GM19463 (cell line): ENCODE results near the gene GGA1.
"Not testable (repeated sequence)": the region's sequence is repeated elsewhere in the genome, so short reads cannot be mapped to it uniquely, and the experiment has no call there.

Experiments
- ATAC-seq: cut with Tn5 transposase; IDR thresholded peaks from one replicate; pipeline ENCODE4 v1.9.1; 2021; ENCODE audit warnings: mild to moderate bottlenecking, moderate library complexity; ENCODE audit not compliant: unreplicated experiment

The GGA1 gene

GRCh38 chr22:37571258-37571991, 37.2 kb upstream of the GGA1 start:
- ATAC-seq: no peak

- ATAC-seq: no peak
These were observed 36.7 kb upstream of the GGA1 start for GRCh38 chr22:37571992-37572373.

GRCh38 chr22:37575490-37576003, 33.1 kb upstream of the GGA1 start:
- ATAC-seq: no peak

- no peak for ATAC-seq
These were observed 30.6 kb upstream of the GGA1 start for GRCh38 chr22:37578002-37578401.

GRCh38 chr22:37581504-37581903, 27.1 kb upstream of the GGA1 start:
- no peak for ATAC-seq

GRCh38 chr22:37582526-37582925, 26.1 kb upstream of the GGA1 start:
- no peak for ATAC-seq

- ATAC-seq: no peak
These were observed 20.0 kb upstream of the GGA1 start for GRCh38 chr22:37588546-37589215.

- ATAC-seq: no peak
These were observed 19.0 kb upstream of the GGA1 start for GRCh38 chr22:37589636-37590035.

GRCh38 chr22:37591081-37591480, 17.6 kb upstream of the GGA1 start:
- ATAC-seq: not testable (repeated sequence)

- no peak for ATAC-seq
These were observed 16.7 kb upstream of the GGA1 start for GRCh38 chr22:37591823-37592404.

GRCh38 chr22:37594237-37594636, 14.4 kb upstream of the GGA1 start:
- ATAC-seq: no peak

GRCh38 chr22:37599153-37599552, 9.5 kb upstream of the GGA1 start:
- ATAC-seq: no peak

- no peak for ATAC-seq
These were observed 7.5 kb upstream of the GGA1 start for GRCh38 chr22:37601203-37601539.

- no peak for ATAC-seq
These were observed 6.8 kb upstream of the GGA1 start for GRCh38 chr22:37601540-37602442.

GRCh38 chr22:37602546-37603277, 5.9 kb upstream of the GGA1 start:
- ATAC-seq: not testable (repeated sequence)

GRCh38 chr22:37604074-37604473, 4.6 kb upstream of the GGA1 start:
- ATAC-seq: no peak

- ATAC-seq: no peak
These were observed 3.8 kb upstream of the GGA1 start for GRCh38 chr22:37604875-37605274.

- no peak for ATAC-seq
These were observed 1.4 kb upstream of the GGA1 start for GRCh38 chr22:37607010-37607934.

- no peak for ATAC-seq
These were observed 628 bp upstream of the GGA1 start for GRCh38 chr22:37607935-37608476.
